HepG2 (cell line): ENCODE measurements around the gene SERAC1. TPM values are rescaled to one million over a fixed set of nuclear protein-coding genes. Genes with fewer than 3 reads are reported as not detected.

Experiments
- ARNT ChIP-seq: fragments of 450-650 bp; IDR thresholded peaks from 2 replicates; pipeline ENCODE4 v1.6.1; 2017
- ESRRA ChIP-seq: sonication (generic); formaldehyde crosslinking; IDR thresholded peaks from 2 replicates; pipeline ENCODE4 v1.5.1; 2020; ENCODE audit warnings: mild to moderate bottlenecking, low read depth, missing genetic modification reagents
- GLI4 ChIP-seq: sonication (generic); formaldehyde crosslinking; IDR thresholded peaks from 2 replicates; pipeline ENCODE4 v1.5.1; 2020; ENCODE audit warnings: missing genetic modification reagents, mild to moderate bottlenecking, moderate library complexity, borderline replicate concordance
- GZF1 ChIP-seq: sonication (generic); formaldehyde crosslinking; IDR thresholded peaks from 2 replicates; pipeline ENCODE4 v1.5.1; 2020; ENCODE audit warnings: mild to moderate bottlenecking, missing genetic modification reagents
- HNRNPL ChIP-seq: fragments of 200-400 bp; formaldehyde crosslinking; IDR thresholded peaks from 2 replicates; pipeline ENCODE4 v1.6.1; 2017; ENCODE audit warnings: mild to moderate bottlenecking, low read depth, low read length
- NKX3-1 ChIP-seq: sonication (generic); formaldehyde crosslinking; IDR thresholded peaks from 2 replicates; pipeline ENCODE4 v1.5.0; 2020; ENCODE audit warnings: missing genetic modification reagents
- PRMT3 ChIP-seq: sonication (generic); formaldehyde crosslinking; IDR thresholded peaks from 2 replicates; pipeline ENCODE4 v1.8.1; 2022; ENCODE audit warnings: low read depth, mild to moderate bottlenecking, moderate library complexity, missing genetic modification reagents, borderline replicate concordance
- PTBP1 ChIP-seq: fragments of 200-400 bp; formaldehyde crosslinking; IDR thresholded peaks from 2 replicates; pipeline ENCODE4 v1.6.1; 2018; ENCODE audit warnings: low read length, low read depth; ENCODE audit not compliant: poor library complexity, severe bottlenecking
- SIX1 ChIP-seq: sonication (generic); formaldehyde crosslinking; IDR thresholded peaks from 2 replicates; pipeline ENCODE4 v1.4.0; 2020; ENCODE audit warnings: missing genetic modification reagents, borderline replicate concordance
- SMARCE1 ChIP-seq: fragments of 450-650 bp; IDR thresholded peaks from 2 replicates; pipeline ENCODE4 v1.6.1; 2017; ENCODE audit warnings: borderline replicate concordance
- ZNF563 ChIP-seq: sonication (generic); formaldehyde crosslinking; IDR thresholded peaks from 2 replicates; pipeline ENCODE4 v1.8.0; 2022; ENCODE audit warnings: mild to moderate bottlenecking, moderate library complexity, missing genetic modification reagents
- ZNF616 ChIP-seq: sonication (generic); formaldehyde crosslinking; IDR thresholded peaks from 2 replicates; pipeline ENCODE4 v1.5.0; 2020; ENCODE audit warnings: low read depth, mild to moderate bottlenecking, missing genetic modification reagents
- ZNF644 ChIP-seq: IDR thresholded peaks from 2 replicates; pipeline ENCODE4 v1.6.1; 2016; ENCODE audit warnings: low read depth
- ZNF747 ChIP-seq: sonication (generic); formaldehyde crosslinking; IDR thresholded peaks from 2 replicates; pipeline ENCODE4 v1.8.1; 2023; ENCODE audit warnings: missing genetic modification reagents, mild to moderate bottlenecking, borderline replicate concordance
- ZNF766 ChIP-seq: sonication (generic); formaldehyde crosslinking; IDR thresholded peaks from 2 replicates; pipeline ENCODE4 v1.5.0; 2020; ENCODE audit warnings: missing genetic modification reagents, borderline replicate concordance
- polyA plus RNA-seq, 8 experiments: library from polyadenylated mRNA; depleted of rRNA in 3 of 8; stranded (reverse) in 7 of 8; unstranded in 1 of 8; fragments of >200 nt; fragmentation: Illumina TruSeq in 4 of 8; extraction: Trizol in 4 of 8; gene quantifications; 2 replicates each; pipeline versions ENCODE4 v1.2.1 to v1.2.3, GENCODE V29; 2011 to 2016; ENCODE audit warnings: low read depth in 4 of 8, missing spikeins in 1 of 8, mixed read lengths in 1 of 8; ENCODE audit not compliant: insufficient read depth in 1 of 8
- total RNA-seq, 5 experiments: library from RNA; depleted of rRNA; stranded (reverse); fragments of >200 nt; fragmentation: Illumina TruSeq; extraction: Trizol; gene quantifications; 2 replicates each; pipeline ENCODE4 v1.2.3, GENCODE V29; 2016; ENCODE audit warnings: low read depth in 1 of 5
- TF ChIP-seq, protein P1 (sequence below): sonication (generic); formaldehyde crosslinking; IDR thresholded peaks from 2 replicates; pipeline ENCODE4 v1.4.0; 2020; ENCODE audit warnings: missing genetic modification reagents
- TF ChIP-seq, protein P2 (sequence below): sonication (generic); formaldehyde crosslinking; IDR thresholded peaks from 2 replicates; pipeline ENCODE4 v1.4.0; 2020; ENCODE audit warnings: mild to moderate bottlenecking, missing genetic modification reagents
- TF ChIP-seq, protein P3 (sequence below): sonication (generic); formaldehyde crosslinking; IDR thresholded peaks from 2 replicates; pipeline ENCODE4 v1.4.0; 2020; ENCODE audit warnings: missing genetic modification reagents, borderline replicate concordance
- TF ChIP-seq, protein P4 (sequence below): sonication (generic); formaldehyde crosslinking; IDR thresholded peaks from 2 replicates; pipeline ENCODE4 v1.8.1; 2023; ENCODE audit warnings: mild to moderate bottlenecking, missing genetic modification reagents

The SERAC1 gene
- total and polyA plus RNA-seq, 2 of the 13 experiments (the other 11 are each of a cell fraction or from before 2014, with no cell fraction given) = 4.5 to 8.1 TPM

DNA sequence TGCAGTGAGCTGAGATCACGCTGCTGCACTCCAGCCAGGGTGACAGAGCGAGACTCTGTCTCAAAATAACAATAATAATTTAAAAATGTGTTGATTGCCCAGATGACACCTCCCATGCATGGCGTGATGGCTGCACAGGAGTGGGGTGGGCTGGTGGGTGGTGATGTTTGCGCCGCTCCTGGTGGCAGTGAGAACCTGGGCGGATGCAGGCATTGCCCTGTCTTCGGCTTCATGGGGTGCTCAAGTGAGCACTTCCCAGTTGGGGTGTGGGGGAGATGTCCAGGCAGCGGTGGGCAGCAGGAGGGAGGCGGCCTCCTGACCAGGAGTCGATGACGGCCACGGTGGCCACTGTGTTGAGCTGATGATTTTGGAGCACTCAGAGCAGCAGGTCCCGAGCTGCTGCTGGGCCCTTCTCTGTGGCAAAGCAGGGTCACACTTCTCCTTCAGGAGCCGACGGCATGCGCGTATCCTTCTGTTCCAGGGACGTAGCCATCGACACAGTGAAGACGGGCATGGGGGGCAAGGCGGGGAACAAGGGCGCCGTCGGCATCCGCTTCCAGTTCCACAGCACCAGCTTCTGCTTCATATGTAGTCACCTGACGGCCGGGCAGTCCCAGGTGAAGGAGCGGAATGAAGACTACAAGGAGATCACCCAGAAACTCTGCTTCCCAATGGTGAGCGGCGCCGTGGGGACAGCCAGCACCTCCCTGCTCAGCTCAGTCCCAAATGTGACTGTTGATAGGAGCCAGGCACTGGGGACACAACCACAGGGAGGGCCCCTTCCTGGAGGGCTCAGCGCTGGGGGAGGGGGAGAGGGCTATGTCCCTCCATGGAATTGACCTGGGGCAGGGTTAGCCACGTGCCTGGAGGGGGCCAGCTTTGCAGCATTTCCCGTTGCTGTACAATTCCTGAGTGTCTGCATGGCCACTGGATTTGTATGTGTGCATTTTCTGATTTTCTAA is 96.7 kb downstream of the SERAC1 start (continued):
- TF ChIP-seq, protein P1, sequence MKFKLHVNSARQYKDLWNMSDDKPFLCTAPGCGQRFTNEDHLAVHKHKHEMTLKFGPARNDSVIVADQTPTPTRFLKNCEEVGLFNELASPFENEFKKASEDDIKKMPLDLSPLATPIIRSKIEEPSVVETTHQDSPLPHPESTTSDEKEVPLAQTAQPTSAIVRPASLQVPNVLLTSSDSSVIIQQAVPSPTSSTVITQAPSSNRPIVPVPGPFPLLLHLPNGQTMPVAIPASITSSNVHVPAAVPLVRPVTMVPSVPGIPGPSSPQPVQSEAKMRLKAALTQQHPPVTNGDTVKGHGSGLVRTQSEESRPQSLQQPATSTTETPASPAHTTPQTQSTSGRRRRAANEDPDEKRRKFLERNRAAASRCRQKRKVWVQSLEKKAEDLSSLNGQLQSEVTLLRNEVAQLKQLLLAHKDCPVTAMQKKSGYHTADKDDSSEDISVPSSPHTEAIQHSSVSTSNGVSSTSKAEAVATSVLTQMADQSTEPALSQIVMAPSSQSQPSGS (CRISPR knock-in tag) = no peak
- TF ChIP-seq NKX3-1 (CRISPR knock-in tag) (no peak), SMARCE1 (no peak), ZNF644 (CRISPR knock-in tag) (no peak), ESRRA (CRISPR knock-in tag) (no peak), GZF1 (CRISPR knock-in tag) (no peak), ZNF616 (CRISPR knock-in tag) (no peak), PRMT3 (no peak), HNRNPL (0 out of 2 replicates have a peak, but pooled peaks have one; percentile 43), PTBP1 (no peak), ZNF766 (no peak), ZNF563 (CRISPR knock-in tag) (no peak), GLI4 (CRISPR knock-in tag) (no peak), ARNT (no peak), SIX1 (no peak), ZNF747 (no peak)
- TF ChIP-seq, protein P2, sequence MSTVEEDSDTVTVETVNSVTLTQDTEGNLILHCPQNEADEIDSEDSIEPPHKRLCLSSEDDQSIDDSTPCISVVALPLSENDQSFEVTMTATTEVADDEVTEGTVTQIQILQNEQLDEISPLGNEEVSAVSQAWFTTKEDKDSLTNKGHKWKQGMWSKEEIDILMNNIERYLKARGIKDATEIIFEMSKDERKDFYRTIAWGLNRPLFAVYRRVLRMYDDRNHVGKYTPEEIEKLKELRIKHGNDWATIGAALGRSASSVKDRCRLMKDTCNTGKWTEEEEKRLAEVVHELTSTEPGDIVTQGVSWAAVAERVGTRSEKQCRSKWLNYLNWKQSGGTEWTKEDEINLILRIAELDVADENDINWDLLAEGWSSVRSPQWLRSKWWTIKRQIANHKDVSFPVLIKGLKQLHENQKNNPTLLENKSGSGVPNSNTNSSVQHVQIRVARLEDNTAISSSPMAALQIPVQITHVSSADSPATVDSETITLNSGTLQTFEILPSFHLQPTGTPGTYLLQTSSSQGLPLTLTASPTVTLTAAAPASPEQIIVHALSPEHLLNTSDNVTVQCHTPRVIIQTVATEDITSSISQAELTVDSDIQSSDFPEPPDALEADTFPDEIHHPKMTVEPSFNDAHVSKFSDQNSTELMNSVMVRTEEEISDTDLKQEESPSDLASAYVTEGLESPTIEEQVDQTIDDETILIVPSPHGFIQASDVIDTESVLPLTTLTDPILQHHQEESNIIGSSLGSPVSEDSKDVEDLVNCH (CRISPR knock-in tag) = no peak
- TF ChIP-seq, protein P3, sequence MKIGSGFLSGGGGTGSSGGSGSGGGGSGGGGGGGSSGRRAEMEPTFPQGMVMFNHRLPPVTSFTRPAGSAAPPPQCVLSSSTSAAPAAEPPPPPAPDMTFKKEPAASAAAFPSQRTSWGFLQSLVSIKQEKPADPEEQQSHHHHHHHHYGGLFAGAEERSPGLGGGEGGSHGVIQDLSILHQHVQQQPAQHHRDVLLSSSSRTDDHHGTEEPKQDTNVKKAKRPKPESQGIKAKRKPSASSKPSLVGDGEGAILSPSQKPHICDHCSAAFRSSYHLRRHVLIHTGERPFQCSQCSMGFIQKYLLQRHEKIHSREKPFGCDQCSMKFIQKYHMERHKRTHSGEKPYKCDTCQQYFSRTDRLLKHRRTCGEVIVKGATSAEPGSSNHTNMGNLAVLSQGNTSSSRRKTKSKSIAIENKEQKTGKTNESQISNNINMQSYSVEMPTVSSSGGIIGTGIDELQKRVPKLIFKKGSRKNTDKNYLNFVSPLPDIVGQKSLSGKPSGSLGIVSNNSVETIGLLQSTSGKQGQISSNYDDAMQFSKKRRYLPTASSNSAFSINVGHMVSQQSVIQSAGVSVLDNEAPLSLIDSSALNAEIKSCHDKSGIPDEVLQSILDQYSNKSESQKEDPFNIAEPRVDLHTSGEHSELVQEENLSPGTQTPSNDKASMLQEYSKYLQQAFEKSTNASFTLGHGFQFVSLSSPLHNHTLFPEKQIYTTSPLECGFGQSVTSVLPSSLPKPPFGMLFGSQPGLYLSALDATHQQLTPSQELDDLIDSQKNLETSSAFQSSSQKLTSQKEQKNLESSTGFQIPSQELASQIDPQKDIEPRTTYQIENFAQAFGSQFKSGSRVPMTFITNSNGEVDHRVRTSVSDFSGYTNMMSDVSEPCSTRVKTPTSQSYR (CRISPR knock-in tag) = peak; percentile 31; the same call in 1 of the 2 replicates
- TF ChIP-seq, protein P4, sequence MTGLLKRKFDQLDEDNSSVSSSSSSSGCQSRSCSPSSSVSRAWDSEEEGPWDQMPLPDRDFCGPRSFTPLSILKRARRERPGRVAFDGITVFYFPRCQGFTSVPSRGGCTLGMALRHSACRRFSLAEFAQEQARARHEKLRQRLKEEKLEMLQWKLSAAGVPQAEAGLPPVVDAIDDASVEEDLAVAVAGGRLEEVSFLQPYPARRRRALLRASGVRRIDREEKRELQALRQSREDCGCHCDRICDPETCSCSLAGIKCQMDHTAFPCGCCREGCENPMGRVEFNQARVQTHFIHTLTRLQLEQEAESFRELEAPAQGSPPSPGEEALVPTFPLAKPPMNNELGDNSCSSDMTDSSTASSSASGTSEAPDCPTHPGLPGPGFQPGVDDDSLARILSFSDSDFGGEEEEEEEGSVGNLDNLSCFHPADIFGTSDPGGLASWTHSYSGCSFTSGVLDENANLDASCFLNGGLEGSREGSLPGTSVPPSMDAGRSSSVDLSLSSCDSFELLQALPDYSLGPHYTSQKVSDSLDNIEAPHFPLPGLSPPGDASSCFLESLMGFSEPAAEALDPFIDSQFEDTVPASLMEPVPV = no peak
